ENCODE results near the gene CLEC16A. TPM values are rescaled to one million over a fixed set of nuclear protein-coding genes. Genes with fewer than 3 reads are reported as not detected.
A peak's percentile ranks its signal among the peaks of the same experiment; 100 is the strongest.

CLEC16A gene
- total and polyA plus RNA-seq, 9 of the 15 experiments (the other 6 are each of a cell fraction or from before 2014, with no cell fraction given): 1.00 to 22.3 (median 10.0) TPM

DNA sequence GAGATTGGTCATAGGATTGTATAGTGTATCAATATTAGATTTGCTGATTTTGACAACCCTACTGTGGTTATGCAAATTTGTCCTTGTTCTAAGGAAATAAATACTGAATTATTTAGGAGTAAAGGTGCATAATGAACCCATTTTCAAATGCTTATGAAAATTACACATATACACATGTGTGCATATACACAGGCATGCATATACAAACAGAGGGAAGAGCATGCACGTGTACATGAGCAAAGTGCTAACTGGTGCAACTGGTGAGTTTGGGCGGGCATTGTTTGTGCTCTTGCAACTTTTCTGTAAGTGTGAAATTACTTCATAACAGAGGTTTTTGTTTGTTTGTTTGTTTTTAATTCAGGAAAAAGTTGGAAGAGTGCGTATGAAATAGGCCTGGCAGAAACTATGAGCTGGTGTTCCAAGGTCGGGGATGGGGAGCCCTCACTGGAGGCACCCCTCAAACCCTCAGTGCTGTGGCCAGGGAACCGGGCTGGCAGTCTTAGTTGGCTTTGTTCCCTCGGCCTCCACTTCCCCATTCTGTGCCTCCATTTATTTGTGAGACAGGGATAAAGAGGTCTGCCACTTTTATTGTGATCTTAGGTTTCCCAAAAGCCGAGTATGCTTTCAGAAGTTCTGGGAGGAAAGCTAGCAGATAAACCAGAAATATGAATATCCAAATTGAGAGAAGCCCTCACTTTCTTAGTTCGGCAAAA is 7.9 kb upstream of the CLEC16A start:
- peaks cover 16% of the 10 kb centered on the region for H3K9me1 ChIP-seq (ENCODE audit: control insufficient read depth, insufficient read depth, low read length)
- H3K79me2 ChIP-seq (ENCODE audit: control insufficient read depth, insufficient read depth, low read length): peaks cover 56% of the 10 kb centered on the region
- intact Hi-C loops (cut with micrococcal nuclease): no loop called here
- TF ChIP-seq KDM1A (IDR thresholded peaks at IDR 0.05) (peak in 1 of 2 experiments; percentile 69; a peak in 1 of 4 replicates), FOXP1 (CRISPR knock-in tag; IDR thresholded peaks at IDR 0.05) (no peak), SPI1 (IDR thresholded peaks at IDR 0.05; ENCODE audit: borderline replicate concordance, low read depth, low read length) (peak; percentile 64; the same call in 1 of the 2 replicates)
- H2AFZ ChIP-seq (ENCODE audit: low read depth, low read length): no peak overlapping the region
- 65% methylated on average over 7 of the region's 8 CpGs for WGBS (ENCODE audit: insufficient coverage, low coverage, missing lambda C conversion rate)
- CTCF ChIA-PET (ENCODE audit: low intra/inter-chr PET ratio): interaction anchor here (0.6 kb wide), 1 partner anchor 199 kb away, joined by 4 read pairs; no protein-coding TSS in a partner anchor
- no peaks in the 10 kb centered on the region for H3K27me3 ChIP-seq (ENCODE audit: control insufficient read depth in 2 of 2, insufficient read depth in 2 of 2, low read length in 2 of 2)
- H3K9me3 ChIP-seq (replicated peaks; ENCODE audit: control insufficient read depth, insufficient read depth, low read depth, low read length): no peaks in the 10 kb centered on the region
- in situ Hi-C loops (cut with MboI): loop anchor here (10.0 kb wide), 1 partner anchor 682 kb away; no protein-coding TSS in a partner anchor
- FAIRE-seq (no peak), ATAC-seq (no peak), DNase-seq (ENCODE audit: extremely low read depth in 1 of 4, low spot score in 3 of 4) (no peak)
- H3K4me1 ChIP-seq (replicated peaks in 1 of 2; ENCODE audit: control insufficient read depth in 2 of 2, insufficient read depth in 2 of 2, low read length in 2 of 2): peaks cover 22 to 41% of the 10 kb centered on the region in 2 experiments
- H3K4me3 ChIP-seq: no peak overlapping the region
- POLR2A ChIA-PET: interaction anchor here (0.6 to 1.6 kb wide), 4 partner anchors 8 to 212 kb away, joined by 3 to 6 read pairs (median 4); no protein-coding TSS in a partner anchor
- H3K27ac ChIP-seq (ENCODE audit: extremely low read depth, low read depth, low read length): no peak overlapping the region
- BruUV-seq (replicated peaks): no TSS peak
- no peak overlapping the region for H3K9ac ChIP-seq (ENCODE audit: insufficient read depth in 1 of 2, low read depth in 2 of 2, low read length in 2 of 2)
- H4K20me1 ChIP-seq (replicated peaks; ENCODE audit: control insufficient read depth, insufficient read depth, low read length): peaks cover 66% of the 10 kb centered on the region
- no peak overlapping the region for H3K4me2 ChIP-seq (ENCODE audit: insufficient read depth, low read length)
- H3K36me3 ChIP-seq (ENCODE audit: control insufficient read depth, insufficient read depth, low read length): peaks cover 57% of the 10 kb centered on the region

All from K562 (cell line).